ENCODE results near the gene TRHDE. TPM values are rescaled to one million over a fixed set of nuclear protein-coding genes. Genes with fewer than 3 reads are reported as not detected.

The TRHDE gene
- total RNA-seq, 1 experiment from 2014 or later = 16.5 TPM

DNA sequence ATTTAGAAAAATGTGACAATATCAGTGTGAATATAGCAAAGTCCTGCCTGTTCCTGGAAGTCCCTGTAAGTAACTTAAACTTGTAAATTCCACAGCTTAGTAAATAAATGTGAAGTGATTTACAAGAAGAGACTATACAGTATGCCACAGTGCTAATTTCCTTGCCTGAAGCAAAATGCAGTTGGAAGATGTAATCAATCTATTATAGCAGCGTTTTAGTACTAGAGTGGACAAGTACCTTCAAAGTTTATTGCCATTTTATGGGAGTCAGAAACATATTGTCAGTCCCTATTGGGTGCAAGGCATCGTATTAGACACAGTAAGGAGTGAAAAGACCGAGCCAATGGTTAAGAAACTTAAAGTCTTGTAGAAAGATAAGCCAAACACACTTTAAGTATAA is 94.1 kb downstream of the TRHDE start:
- ATAC-seq (no peak), DNase-seq (no peak)
- no TSS peak for BruUV-seq (replicated peaks)
- H3K9me2 ChIP-seq (replicated peaks; ENCODE audit: low read length) = no peaks in the 10 kb centered on the region
- H3K4me3 ChIP-seq (ENCODE audit: low read length) = no peak overlapping the region
- no peak overlapping the region for H3K4me2 ChIP-seq (ENCODE audit: low read length)
- intact Hi-C loops (cut with micrococcal nuclease) = no loop called here
- ChIA-PET POLR2A (ENCODE audit: unreplicated experiment) (no interaction called here), CTCF (no interaction called here)
- no peaks in the 10 kb centered on the region for H3K79me2 ChIP-seq (ENCODE audit: low read length)
- TF ChIP-seq, protein P1, sequence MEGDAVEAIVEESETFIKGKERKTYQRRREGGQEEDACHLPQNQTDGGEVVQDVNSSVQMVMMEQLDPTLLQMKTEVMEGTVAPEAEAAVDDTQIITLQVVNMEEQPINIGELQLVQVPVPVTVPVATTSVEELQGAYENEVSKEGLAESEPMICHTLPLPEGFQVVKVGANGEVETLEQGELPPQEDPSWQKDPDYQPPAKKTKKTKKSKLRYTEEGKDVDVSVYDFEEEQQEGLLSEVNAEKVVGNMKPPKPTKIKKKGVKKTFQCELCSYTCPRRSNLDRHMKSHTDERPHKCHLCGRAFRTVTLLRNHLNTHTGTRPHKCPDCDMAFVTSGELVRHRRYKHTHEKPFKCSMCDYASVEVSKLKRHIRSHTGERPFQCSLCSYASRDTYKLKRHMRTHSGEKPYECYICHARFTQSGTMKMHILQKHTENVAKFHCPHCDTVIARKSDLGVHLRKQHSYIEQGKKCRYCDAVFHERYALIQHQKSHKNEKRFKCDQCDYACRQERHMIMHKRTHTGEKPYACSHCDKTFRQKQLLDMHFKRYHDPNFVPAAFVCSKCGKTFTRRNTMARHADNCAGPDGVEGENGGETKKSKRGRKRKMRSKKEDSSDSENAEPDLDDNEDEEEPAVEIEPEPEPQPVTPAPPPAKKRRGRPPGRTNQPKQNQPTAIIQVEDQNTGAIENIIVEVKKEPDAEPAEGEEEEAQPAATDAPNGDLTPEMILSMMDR (conservative IDR thresholded peaks at IDR 0.05; ENCODE audit: low read depth, low read length) = no peak
- TF ChIP-seq EZH2phosphoT487 (IDR thresholded peaks at IDR 0.05; ENCODE audit: borderline replicate concordance, low read length) = no peak
- TF ChIP-seq EZH2 (IDR thresholded peaks at IDR 0.05; ENCODE audit: low read length, unreplicated experiment) = no peak
- no peaks in the 10 kb centered on the region for H3K9me3 ChIP-seq (ENCODE audit: low read length)
- no peaks in the 10 kb centered on the region for H3F3A ChIP-seq (ENCODE audit: low read length, unreplicated experiment)
- no peaks in the 10 kb centered on the region for H3K36me3 ChIP-seq (ENCODE audit: low read depth, low read length)
- H3K9ac ChIP-seq (ENCODE audit: low read length) = no peak overlapping the region
- no peak overlapping the region for H2AFZ ChIP-seq (ENCODE audit: low read length)
- H4K20me1 ChIP-seq (ENCODE audit: low read length) = no peaks in the 10 kb centered on the region
- H3K27ac ChIP-seq (ENCODE audit: low read length) = no peak overlapping the region
- no peaks in the 10 kb centered on the region for H3K27me3 ChIP-seq (ENCODE audit: low read length)
- H3K4me1 ChIP-seq (ENCODE audit: insufficient read depth, low read length) = no peaks in the 10 kb centered on the region

DNA sequence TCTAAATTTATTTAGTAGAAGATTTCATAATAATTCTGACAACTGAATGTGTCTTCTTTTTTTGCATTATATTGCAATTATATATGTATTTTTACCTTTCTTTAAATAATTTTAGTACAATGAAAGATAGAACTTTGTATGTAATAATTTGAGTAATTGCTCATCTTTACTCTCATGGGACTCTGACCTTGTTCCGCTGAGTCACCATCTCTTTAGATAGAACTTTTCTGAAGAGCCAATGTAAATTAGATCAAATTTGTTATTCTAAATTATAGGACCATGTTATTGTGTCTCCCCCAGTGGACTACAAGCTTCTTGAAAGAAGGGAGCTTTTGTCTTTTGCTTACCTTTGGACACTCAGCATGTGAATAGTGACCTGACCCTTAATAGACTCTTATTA is 96.1 kb downstream of the TRHDE start:
- no peaks in the 10 kb centered on the region for H3K9me3 ChIP-seq (ENCODE audit: low read length)
- no peaks in the 10 kb centered on the region for H4K20me1 ChIP-seq (ENCODE audit: low read length)
- no peaks in the 10 kb centered on the region for H3F3A ChIP-seq (ENCODE audit: low read length, unreplicated experiment)
- ChIA-PET CTCF (no interaction called here), POLR2A (ENCODE audit: unreplicated experiment) (no interaction called here)
- H2AFZ ChIP-seq (ENCODE audit: low read length) = no peak overlapping the region
- no peak overlapping the region for H3K9ac ChIP-seq (ENCODE audit: low read length)
- DNase-seq (no peak), ATAC-seq (no peak)
- no peaks in the 10 kb centered on the region for H3K36me3 ChIP-seq (ENCODE audit: low read depth, low read length)
- no peak overlapping the region for H3K4me3 ChIP-seq (ENCODE audit: low read length)
- intact Hi-C loops (cut with micrococcal nuclease) = no loop called here
- H3K79me2 ChIP-seq (ENCODE audit: low read length) = no peaks in the 10 kb centered on the region
- H3K4me2 ChIP-seq (ENCODE audit: low read length) = no peak overlapping the region
- no peaks in the 10 kb centered on the region for H3K4me1 ChIP-seq (ENCODE audit: insufficient read depth, low read length)
- no peak overlapping the region for H3K27ac ChIP-seq (ENCODE audit: low read length)
- H3K27me3 ChIP-seq (ENCODE audit: low read length) = no peaks in the 10 kb centered on the region
- TF ChIP-seq EZH2phosphoT487 (IDR thresholded peaks at IDR 0.05; ENCODE audit: borderline replicate concordance, low read length) = no peak
- TF ChIP-seq EZH2 (IDR thresholded peaks at IDR 0.05; ENCODE audit: low read length, unreplicated experiment) = no peak
- TF ChIP-seq, protein P1 (conservative IDR thresholded peaks at IDR 0.05; ENCODE audit: low read depth, low read length) = no peak
- no TSS peak for BruUV-seq (replicated peaks)
- H3K9me2 ChIP-seq (replicated peaks; ENCODE audit: low read length) = no peaks in the 10 kb centered on the region

DNA sequence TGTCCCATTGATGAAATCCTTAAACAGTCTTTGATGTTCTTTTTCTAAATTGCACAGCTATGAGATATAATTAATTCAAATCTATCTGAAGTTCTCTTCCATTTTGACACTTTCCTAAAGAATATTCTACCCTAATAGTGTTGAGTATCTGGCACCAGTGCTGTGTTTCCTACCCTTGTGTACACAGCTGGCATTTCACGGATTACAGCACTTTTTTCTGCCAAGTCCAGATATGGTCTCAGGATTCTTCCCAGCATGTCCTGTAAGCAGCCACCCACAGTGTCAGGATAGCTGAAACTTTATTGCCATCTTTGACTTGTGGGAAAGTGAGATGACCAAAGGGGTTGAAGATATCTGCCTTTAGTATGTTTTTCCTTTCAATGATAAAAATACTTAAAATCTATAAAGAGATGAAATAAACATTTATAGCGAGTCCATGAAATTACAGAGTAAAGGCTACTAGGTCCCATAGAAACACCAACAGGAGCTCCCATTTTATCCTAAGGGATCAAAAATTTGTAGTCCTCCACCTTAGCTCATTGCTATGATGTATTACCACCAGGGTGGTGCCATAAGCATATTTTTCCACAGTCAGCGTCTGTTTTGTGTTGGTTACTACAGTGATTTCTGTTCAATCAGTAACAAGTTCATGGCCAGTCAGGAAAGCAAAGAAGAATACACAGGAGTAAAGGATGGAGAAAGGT is 96.7 kb downstream of the TRHDE start:
- Histone ChIP-seq H3K27me3 (ENCODE audit: low read length) (no peaks in the 10 kb centered on the region), H2AFZ (ENCODE audit: low read length) (no peak overlapping the region), H4K20me1 (ENCODE audit: low read length) (no peaks in the 10 kb centered on the region), H3K36me3 (ENCODE audit: low read depth, low read length) (no peaks in the 10 kb centered on the region), H3F3A (ENCODE audit: low read length, unreplicated experiment) (no peaks in the 10 kb centered on the region), H3K79me2 (ENCODE audit: low read length) (no peaks in the 10 kb centered on the region), H3K9me2 (replicated peaks; ENCODE audit: low read length) (no peaks in the 10 kb centered on the region), H3K27ac (ENCODE audit: low read length) (no peak overlapping the region), H3K9ac (ENCODE audit: low read length) (no peak overlapping the region), H3K4me2 (ENCODE audit: low read length) (no peak overlapping the region), H3K9me3 (ENCODE audit: low read length) (no peaks in the 10 kb centered on the region), H3K4me3 (ENCODE audit: low read length) (no peak overlapping the region), H3K4me1 (ENCODE audit: insufficient read depth, low read length) (no peaks in the 10 kb centered on the region)
- no peak for DNase-seq
- TF ChIP-seq, protein P1 (conservative IDR thresholded peaks at IDR 0.05; ENCODE audit: low read depth, low read length) = no peak
- TF ChIP-seq EZH2 (IDR thresholded peaks at IDR 0.05; ENCODE audit: low read length, unreplicated experiment) (no peak), EZH2phosphoT487 (IDR thresholded peaks at IDR 0.05; ENCODE audit: borderline replicate concordance, low read length) (no peak)
- BruUV-seq (replicated peaks) = no TSS peak
- intact Hi-C loops (cut with micrococcal nuclease) = no loop called here
- POLR2A ChIA-PET (ENCODE audit: unreplicated experiment) = no interaction called here
- no peak for ATAC-seq
- CTCF ChIA-PET = no interaction called here
